PC-9 (cell line): Measurements from ENCODE around the gene MPZL1.

Experiments used
- EZH2 ChIP-seq: fragments of 200-600 bp; sonication (generic); IDR thresholded peaks from 2 replicates; pipeline ENCODE4 v1.8.0; 2017; ENCODE audit warnings: antibody characterized with exemption, low read depth
- TF ChIP-seq, protein P1 (sequence below): fragments of 200-600 bp; sonication (generic); conservative IDR thresholded peaks from 2 replicates; pipeline ENCODE4 v1.6.1; 2017; ENCODE audit warnings: mixed run types, antibody characterized with exemption, mild to moderate bottlenecking, moderate library complexity

DNA sequence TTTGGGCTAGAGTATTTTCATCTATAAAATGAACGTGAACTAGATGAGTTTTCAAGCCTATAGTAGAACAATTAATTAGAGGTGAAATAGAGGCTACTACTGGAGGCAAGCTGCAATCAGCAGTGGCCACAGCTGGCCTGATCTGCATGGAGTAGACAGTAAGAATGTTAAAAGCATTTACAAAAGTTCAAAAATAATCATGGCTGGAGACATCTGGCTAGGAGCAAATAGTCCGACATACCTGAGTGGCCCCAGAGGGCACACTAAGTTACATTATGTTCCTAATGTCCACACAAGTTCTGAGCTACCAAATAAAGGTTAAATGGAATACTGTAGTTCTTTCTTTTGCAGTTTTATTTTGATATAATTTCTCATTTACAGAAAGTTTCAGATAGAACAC is 28.0 kb downstream of the MPZL1 start:
- TF ChIP-seq, protein P1, sequence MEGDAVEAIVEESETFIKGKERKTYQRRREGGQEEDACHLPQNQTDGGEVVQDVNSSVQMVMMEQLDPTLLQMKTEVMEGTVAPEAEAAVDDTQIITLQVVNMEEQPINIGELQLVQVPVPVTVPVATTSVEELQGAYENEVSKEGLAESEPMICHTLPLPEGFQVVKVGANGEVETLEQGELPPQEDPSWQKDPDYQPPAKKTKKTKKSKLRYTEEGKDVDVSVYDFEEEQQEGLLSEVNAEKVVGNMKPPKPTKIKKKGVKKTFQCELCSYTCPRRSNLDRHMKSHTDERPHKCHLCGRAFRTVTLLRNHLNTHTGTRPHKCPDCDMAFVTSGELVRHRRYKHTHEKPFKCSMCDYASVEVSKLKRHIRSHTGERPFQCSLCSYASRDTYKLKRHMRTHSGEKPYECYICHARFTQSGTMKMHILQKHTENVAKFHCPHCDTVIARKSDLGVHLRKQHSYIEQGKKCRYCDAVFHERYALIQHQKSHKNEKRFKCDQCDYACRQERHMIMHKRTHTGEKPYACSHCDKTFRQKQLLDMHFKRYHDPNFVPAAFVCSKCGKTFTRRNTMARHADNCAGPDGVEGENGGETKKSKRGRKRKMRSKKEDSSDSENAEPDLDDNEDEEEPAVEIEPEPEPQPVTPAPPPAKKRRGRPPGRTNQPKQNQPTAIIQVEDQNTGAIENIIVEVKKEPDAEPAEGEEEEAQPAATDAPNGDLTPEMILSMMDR = no peak
- no peak for TF ChIP-seq EZH2
